Measurements from ENCODE around the gene TRIM33.

The TRIM33 gene

GRCh38 chr1:114466334-114467014, 44.5 kb downstream of the TRIM33 start:
- Histone ChIP-seq H3K4me1 (ENCODE audit: control insufficient read depth, insufficient read depth, low read length) (peaks cover 4% of the 10 kb centered on the region), H3K9ac (ENCODE audit: low read length) (no peak overlapping the region), H3K9me3 (ENCODE audit: control insufficient read depth, low read length) (no peaks in the 10 kb centered on the region), H3K27me3 (replicated peaks; ENCODE audit: control insufficient read depth, insufficient read depth, low read length) (no peaks in the 10 kb centered on the region), H3K4me3 (ENCODE audit: low read length) (no peak overlapping the region), H3K36me3 (ENCODE audit: control insufficient read depth, insufficient read depth, low read length, severe bottlenecking) (no peaks in the 10 kb centered on the region)
- no peak for DNase-seq (ENCODE audit: low read depth)

DNA sequence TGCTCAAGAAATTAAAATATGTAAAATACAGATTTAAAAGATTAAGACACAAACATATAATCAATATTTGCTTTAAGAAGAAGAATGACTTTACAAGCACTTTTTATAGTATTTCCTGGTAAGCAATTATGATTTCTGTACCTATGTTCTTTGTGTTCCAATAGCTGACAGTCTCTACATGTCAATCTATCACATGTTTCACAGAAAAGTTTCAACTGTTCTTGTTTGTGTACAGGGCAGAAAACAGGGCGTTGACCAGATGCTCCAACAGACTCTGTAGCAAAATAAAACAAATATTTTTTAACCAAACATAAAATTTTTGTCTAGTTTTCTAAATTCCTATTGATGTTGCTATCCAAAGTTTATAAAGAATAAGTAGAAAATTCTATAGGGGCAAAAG, 48.0 kb downstream of the TRIM33 start:
- H3K4me3 ChIP-seq (ENCODE audit: low read length), result no peak overlapping the region
- DNase-seq (ENCODE audit: low read depth), result no peak
- peaks cover 4% of the 10 kb centered on the region for H3K4me1 ChIP-seq (ENCODE audit: control insufficient read depth, insufficient read depth, low read length)
- peaks cover 2% of the 10 kb centered on the region for H3K36me3 ChIP-seq (ENCODE audit: control insufficient read depth, insufficient read depth, low read length, severe bottlenecking)
- no peaks in the 10 kb centered on the region for H3K9me3 ChIP-seq (ENCODE audit: control insufficient read depth, low read length)
- H3K9ac ChIP-seq (ENCODE audit: low read length), result no peak overlapping the region
- no peaks in the 10 kb centered on the region for H3K27me3 ChIP-seq (replicated peaks; ENCODE audit: control insufficient read depth, insufficient read depth, low read length)

- Histone ChIP-seq H3K4me1 (ENCODE audit: control insufficient read depth, insufficient read depth, low read length) (peaks cover 4% of the 10 kb centered on the region), H3K9me3 (ENCODE audit: control insufficient read depth, low read length) (no peaks in the 10 kb centered on the region), H3K36me3 (ENCODE audit: control insufficient read depth, insufficient read depth, low read length, severe bottlenecking) (peaks cover 2% of the 10 kb centered on the region), H3K9ac (ENCODE audit: low read length) (no peak overlapping the region), H3K27me3 (replicated peaks; ENCODE audit: control insufficient read depth, insufficient read depth, low read length) (no peaks in the 10 kb centered on the region), H3K4me3 (ENCODE audit: low read length) (no peak overlapping the region)
- DNase-seq (ENCODE audit: low read depth), result peak; percentile 55
These were observed 48.7 kb downstream of the TRIM33 start for GRCh38 chr1:114462341-114462740.

- H3K9ac ChIP-seq (ENCODE audit: low read length), result no peak overlapping the region
- peaks cover 24% of the 10 kb centered on the region for H3K36me3 ChIP-seq (ENCODE audit: control insufficient read depth, insufficient read depth, low read length, severe bottlenecking)
- no peaks in the 10 kb centered on the region for H3K27me3 ChIP-seq (replicated peaks; ENCODE audit: control insufficient read depth, insufficient read depth, low read length)
- H3K4me1 ChIP-seq (ENCODE audit: control insufficient read depth, insufficient read depth, low read length), result peaks cover 11% of the 10 kb centered on the region
- H3K4me3 ChIP-seq (ENCODE audit: low read length), result no peak overlapping the region
- H3K9me3 ChIP-seq (ENCODE audit: control insufficient read depth, low read length), result no peaks in the 10 kb centered on the region
- peak; percentile 81 for DNase-seq (ENCODE audit: low read depth)
These were observed 52.7 kb downstream of the TRIM33 start for GRCh38 chr1:114458237-114458777.

DNA sequence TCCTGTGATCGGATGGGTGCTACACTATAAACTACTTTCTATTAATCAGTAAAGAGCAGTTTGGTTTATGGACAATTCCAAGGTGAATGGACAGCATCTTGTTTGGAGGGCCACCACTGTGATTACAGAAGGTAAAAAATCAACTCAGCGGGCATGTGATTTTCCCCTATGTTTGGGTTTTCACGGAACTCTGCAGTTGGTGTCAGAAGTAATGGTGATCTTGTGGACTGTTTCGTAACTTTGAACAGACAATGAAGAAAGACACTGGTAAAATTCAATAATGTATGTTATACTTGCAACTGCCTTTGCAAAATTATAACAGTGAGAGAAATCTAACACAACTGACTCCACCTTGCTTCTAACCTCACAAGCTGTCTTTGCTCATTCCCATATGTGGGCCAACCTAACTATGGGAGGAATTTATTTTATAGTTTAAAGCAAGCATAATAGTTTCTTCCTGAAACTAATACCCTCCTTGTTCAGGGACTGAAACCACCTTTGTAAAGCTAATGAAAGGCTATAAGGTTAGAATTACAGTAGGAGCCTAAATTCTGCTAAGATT, 53.2 kb downstream of the TRIM33 start:
- H3K36me3 ChIP-seq (ENCODE audit: control insufficient read depth, insufficient read depth, low read length, severe bottlenecking), result peaks cover 25% of the 10 kb centered on the region

GRCh38 chr1:114456586-114456985, 54.4 kb downstream of the TRIM33 start:
- H3K36me3 ChIP-seq (ENCODE audit: control insufficient read depth, insufficient read depth, low read length, severe bottlenecking), result peaks cover 25% of the 10 kb centered on the region
- no peak for DNase-seq (ENCODE audit: low read depth)

More for the DNA sequence above, 53.2 kb downstream of the TRIM33 start:
- Histone ChIP-seq H3K9ac (ENCODE audit: low read length) (no peak overlapping the region), H3K4me1 (ENCODE audit: control insufficient read depth, insufficient read depth, low read length) (peaks cover 11% of the 10 kb centered on the region), H3K4me3 (ENCODE audit: low read length) (no peak overlapping the region), H3K27me3 (replicated peaks; ENCODE audit: control insufficient read depth, insufficient read depth, low read length) (no peaks in the 10 kb centered on the region), H3K9me3 (ENCODE audit: control insufficient read depth, low read length) (no peaks in the 10 kb centered on the region)
- peak; percentile 25 for DNase-seq (ENCODE audit: low read depth)

DNA sequence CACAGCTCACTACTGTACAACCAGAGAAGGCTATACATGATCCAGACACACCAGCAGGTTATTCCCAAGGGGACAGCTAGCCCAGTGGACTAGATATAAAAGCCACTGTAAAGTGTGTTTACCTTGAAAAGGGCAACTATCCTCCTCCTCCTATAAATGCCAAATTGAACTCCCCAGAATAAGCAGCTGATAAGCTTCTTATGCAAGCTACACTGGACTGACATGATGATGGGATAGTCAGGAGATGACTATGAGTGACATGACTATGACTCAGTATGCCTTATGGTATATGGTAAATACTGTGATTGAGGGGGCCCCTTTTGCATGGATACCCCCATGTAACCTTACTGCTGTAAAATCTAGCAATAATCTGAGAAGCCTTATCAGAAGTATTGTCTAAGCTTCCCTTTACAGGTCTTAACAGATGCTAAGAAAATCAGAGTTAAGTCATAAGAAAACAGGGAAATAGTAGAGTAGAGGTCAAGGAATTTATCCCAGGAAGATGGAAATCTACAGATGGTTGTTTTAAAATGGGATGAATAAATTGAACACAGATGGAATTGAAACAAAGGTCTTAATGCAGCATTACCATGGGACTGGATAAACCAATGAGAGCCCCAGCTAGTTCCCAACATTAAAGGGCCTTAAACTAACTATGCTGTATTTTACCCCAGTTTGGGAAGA, 55.8 kb downstream of the TRIM33 start:
- no peaks in the 10 kb centered on the region for H3K9me3 ChIP-seq (ENCODE audit: control insufficient read depth, low read length)
- DNase-seq (ENCODE audit: low read depth), result no peak
- H3K4me3 ChIP-seq (ENCODE audit: low read length), result no peak overlapping the region
- peaks cover 25% of the 10 kb centered on the region for H3K36me3 ChIP-seq (ENCODE audit: control insufficient read depth, insufficient read depth, low read length, severe bottlenecking)
- H3K4me1 ChIP-seq (ENCODE audit: control insufficient read depth, insufficient read depth, low read length), result peaks cover 7% of the 10 kb centered on the region
- H3K9ac ChIP-seq (ENCODE audit: low read length), result no peak overlapping the region
- H3K27me3 ChIP-seq (replicated peaks; ENCODE audit: control insufficient read depth, insufficient read depth, low read length), result no peaks in the 10 kb centered on the region

More at GRCh38 chr1:114456586-114456985, 54.4 kb downstream of the TRIM33 start:
- Histone ChIP-seq H3K9me3 (ENCODE audit: control insufficient read depth, low read length) (no peaks in the 10 kb centered on the region), H3K4me3 (ENCODE audit: low read length) (no peak overlapping the region), H3K27me3 (replicated peaks; ENCODE audit: control insufficient read depth, insufficient read depth, low read length) (no peaks in the 10 kb centered on the region), H3K4me1 (ENCODE audit: control insufficient read depth, insufficient read depth, low read length) (peaks cover 7% of the 10 kb centered on the region), H3K9ac (ENCODE audit: low read length) (no peak overlapping the region)

DNA sequence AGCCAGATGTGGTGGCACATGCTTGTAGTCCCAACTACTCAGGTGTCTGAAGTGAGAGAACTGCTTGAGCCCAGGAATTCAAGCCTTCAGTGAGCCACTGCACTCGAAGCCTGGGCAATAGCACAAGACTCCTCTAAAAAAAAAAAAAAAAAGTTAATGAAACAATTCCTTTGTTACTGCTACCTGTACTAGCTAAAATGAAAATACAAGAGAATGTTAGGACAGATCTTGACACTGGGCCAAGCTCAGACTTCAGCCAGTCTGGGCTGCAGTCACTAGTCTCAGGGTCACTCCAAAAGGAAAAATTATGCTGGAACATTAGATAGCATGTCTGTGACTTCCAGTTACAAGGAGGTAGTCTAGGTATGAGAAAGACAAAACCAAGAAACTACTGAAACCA, 56.5 kb downstream of the TRIM33 start:
- Histone ChIP-seq H3K4me1 (ENCODE audit: control insufficient read depth, insufficient read depth, low read length) (peaks cover 7% of the 10 kb centered on the region), H3K36me3 (ENCODE audit: control insufficient read depth, insufficient read depth, low read length, severe bottlenecking) (peaks cover 28% of the 10 kb centered on the region)
- no peak for DNase-seq (ENCODE audit: low read depth)

DNA sequence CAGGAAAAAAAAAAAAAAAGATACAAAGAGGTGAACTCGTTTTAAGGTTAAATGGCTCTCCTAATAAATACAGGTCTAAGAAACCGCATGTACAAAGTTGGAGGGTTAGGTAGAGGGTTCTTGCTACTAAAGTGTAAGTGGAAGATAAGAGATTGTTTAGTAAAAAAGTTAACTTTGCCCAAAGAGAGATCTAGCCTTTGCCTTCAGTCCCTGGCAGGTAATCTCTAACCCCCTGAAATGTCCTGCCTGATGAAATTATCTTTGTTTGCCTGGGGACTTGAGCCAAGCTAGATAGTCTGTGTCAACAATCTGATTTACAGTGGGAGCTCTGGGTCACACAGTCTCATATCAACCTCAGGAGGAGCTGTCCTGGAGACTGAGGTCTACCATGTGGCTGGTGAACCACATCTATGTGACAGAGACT, 57.6 kb downstream of the TRIM33 start:
- peaks cover 7% of the 10 kb centered on the region for H3K4me1 ChIP-seq (ENCODE audit: control insufficient read depth, insufficient read depth, low read length)
- H3K9me3 ChIP-seq (ENCODE audit: control insufficient read depth, low read length), result no peaks in the 10 kb centered on the region
- H3K9ac ChIP-seq (ENCODE audit: low read length), result no peak overlapping the region
- H3K4me3 ChIP-seq (ENCODE audit: low read length), result no peak overlapping the region
- H3K27me3 ChIP-seq (replicated peaks; ENCODE audit: control insufficient read depth, insufficient read depth, low read length), result no peaks in the 10 kb centered on the region
- no peak for DNase-seq (ENCODE audit: low read depth)
- peaks cover 30% of the 10 kb centered on the region for H3K36me3 ChIP-seq (ENCODE audit: control insufficient read depth, insufficient read depth, low read length, severe bottlenecking)

More for the DNA sequence above, 56.5 kb downstream of the TRIM33 start:
- Histone ChIP-seq H3K4me3 (ENCODE audit: low read length) (no peak overlapping the region), H3K9me3 (ENCODE audit: control insufficient read depth, low read length) (no peaks in the 10 kb centered on the region), H3K27me3 (replicated peaks; ENCODE audit: control insufficient read depth, insufficient read depth, low read length) (no peaks in the 10 kb centered on the region), H3K9ac (ENCODE audit: low read length) (no peak overlapping the region)

DNA sequence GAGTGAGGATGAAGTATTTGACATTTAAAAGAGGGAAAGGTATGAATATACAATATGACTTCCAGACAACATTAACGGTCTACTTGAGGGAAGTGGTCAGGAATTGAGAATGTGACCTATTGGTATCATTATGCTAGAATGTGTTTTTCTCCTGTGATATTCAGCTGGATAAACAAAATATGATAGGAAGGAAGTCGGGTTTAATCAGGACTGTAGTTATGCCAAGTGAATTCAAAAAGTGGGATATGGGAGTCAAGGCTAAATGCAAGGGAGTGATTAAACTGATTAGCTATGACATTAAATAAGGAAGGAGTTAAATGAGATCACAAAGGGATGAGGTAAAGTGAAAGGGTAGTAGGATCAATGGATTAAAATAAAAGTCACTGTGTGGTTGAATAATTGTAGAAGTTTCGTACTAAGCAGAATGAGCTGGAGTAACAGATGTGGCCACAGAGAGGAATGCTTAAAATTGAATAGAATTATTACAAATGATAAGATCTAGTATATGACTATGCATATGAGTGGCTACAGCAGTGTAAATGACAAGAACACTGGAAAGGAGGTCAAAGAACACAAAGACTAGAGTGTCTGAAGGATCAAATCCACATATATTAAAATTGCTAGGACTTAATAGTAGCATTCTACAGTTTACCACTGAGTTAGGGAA, 62.5 kb downstream of the TRIM33 start:
- no peaks in the 10 kb centered on the region for H3K27me3 ChIP-seq (replicated peaks; ENCODE audit: control insufficient read depth, insufficient read depth, low read length)
- H3K9me3 ChIP-seq (ENCODE audit: control insufficient read depth, low read length), result no peaks in the 10 kb centered on the region
- H3K36me3 ChIP-seq (ENCODE audit: control insufficient read depth, insufficient read depth, low read length, severe bottlenecking), result peaks cover 24% of the 10 kb centered on the region
- no peaks in the 10 kb centered on the region for H3K4me1 ChIP-seq (ENCODE audit: control insufficient read depth, insufficient read depth, low read length)
- no peak for DNase-seq (ENCODE audit: low read depth)
- H3K9ac ChIP-seq (ENCODE audit: low read length), result no peak overlapping the region
- no peak overlapping the region for H3K4me3 ChIP-seq (ENCODE audit: low read length)

GRCh38 chr1:114446198-114446597, 64.8 kb downstream of the TRIM33 start:
- DNase-seq (ENCODE audit: low read depth), result no peak
- Histone ChIP-seq H3K9me3 (ENCODE audit: control insufficient read depth, low read length) (no peaks in the 10 kb centered on the region), H3K4me3 (ENCODE audit: low read length) (no peak overlapping the region), H3K27me3 (replicated peaks; ENCODE audit: control insufficient read depth, insufficient read depth, low read length) (no peaks in the 10 kb centered on the region), H3K36me3 (ENCODE audit: control insufficient read depth, insufficient read depth, low read length, severe bottlenecking) (peaks cover 21% of the 10 kb centered on the region), H3K9ac (ENCODE audit: low read length) (no peak overlapping the region), H3K4me1 (ENCODE audit: control insufficient read depth, insufficient read depth, low read length) (no peaks in the 10 kb centered on the region)

Data from adipocyte (in vitro differentiated cells).